ENCODE results near the gene POLR2L. TPM values are rescaled to one million over a fixed set of nuclear protein-coding genes. Genes with fewer than 3 reads are reported as not detected.

Gene POLR2L
- total RNA-seq, 1 donor from 2014 or later = 106 TPM

DNA sequence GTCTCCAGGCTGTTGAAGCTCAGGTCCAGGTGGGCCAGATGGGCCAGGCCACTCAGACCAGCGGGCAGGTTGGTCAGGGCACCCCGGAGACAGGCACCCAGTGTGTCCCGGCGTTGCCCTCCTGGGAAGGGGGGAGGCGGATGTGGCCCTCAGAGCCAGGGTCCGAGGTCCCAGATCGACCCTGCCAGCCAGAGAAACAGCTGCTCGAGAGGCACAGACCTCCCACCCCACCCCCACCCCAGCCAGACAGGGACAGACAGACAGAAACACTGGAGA lies 38.9 kb downstream of the POLR2L start:
- Mint-ChIP-seq H3K27ac (ENCODE audit: unreplicated experiment) (no peak overlapping the region), H3K36me3 (ENCODE audit: unreplicated experiment) (no peaks in the 10 kb centered on the region), H3K4me1 (ENCODE audit: low read depth, unreplicated experiment) (peaks cover 4% of the 10 kb centered on the region), H3K27me3 (ENCODE audit: unreplicated experiment) (peaks cover 8% of the 10 kb centered on the region), H3K4me3 (ENCODE audit: unreplicated experiment) (no peak overlapping the region), H3K9me3 (ENCODE audit: unreplicated experiment) (peaks cover 9% of the 10 kb centered on the region)
- TF ChIP-seq, protein P1, sequence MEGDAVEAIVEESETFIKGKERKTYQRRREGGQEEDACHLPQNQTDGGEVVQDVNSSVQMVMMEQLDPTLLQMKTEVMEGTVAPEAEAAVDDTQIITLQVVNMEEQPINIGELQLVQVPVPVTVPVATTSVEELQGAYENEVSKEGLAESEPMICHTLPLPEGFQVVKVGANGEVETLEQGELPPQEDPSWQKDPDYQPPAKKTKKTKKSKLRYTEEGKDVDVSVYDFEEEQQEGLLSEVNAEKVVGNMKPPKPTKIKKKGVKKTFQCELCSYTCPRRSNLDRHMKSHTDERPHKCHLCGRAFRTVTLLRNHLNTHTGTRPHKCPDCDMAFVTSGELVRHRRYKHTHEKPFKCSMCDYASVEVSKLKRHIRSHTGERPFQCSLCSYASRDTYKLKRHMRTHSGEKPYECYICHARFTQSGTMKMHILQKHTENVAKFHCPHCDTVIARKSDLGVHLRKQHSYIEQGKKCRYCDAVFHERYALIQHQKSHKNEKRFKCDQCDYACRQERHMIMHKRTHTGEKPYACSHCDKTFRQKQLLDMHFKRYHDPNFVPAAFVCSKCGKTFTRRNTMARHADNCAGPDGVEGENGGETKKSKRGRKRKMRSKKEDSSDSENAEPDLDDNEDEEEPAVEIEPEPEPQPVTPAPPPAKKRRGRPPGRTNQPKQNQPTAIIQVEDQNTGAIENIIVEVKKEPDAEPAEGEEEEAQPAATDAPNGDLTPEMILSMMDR (IDR thresholded peaks at IDR 0.05; ENCODE audit: partially characterized antibody, unreplicated experiment) = no peak
- no peak for DNase-seq

DNA sequence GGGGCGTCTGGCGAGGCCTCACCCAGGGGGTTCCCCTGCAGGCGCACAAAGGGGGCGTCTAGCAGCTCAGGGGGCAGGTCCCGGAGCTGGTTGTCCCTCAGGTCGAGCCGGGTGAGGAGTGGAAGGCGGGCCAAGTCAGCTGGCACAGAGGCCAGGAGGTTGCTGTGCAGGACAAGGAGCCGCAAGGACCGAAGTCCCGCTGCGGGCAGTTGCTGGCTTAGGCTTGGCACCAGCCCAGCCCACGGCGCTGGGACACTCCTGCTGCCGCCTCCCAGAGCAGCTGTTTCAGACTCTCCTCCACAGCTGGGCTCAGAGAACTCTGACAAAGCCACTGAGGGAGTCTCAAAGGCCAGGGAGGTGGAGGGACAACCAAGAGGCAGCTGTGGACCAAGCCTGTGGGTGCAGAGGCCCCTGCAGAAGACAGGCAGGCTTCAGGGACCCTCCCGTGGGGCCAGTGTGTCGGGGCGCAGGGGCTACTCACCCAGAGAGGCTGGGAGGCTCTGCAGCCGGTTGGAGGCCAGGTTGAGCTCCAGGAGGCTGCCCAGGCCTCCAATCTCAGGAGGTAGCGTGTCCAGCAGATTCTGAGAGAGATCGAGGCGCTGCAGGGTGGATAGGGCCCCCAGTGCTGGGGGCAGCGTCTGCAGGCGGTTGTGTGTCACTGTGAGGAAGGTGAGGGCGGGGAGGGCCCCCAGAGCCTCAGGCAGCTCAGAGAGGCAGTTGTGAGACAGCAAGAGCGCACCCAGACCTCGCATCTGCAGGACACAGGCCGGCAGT lies 39.4 kb downstream of the POLR2L start:
- Mint-ChIP-seq H3K36me3 (ENCODE audit: unreplicated experiment) (no peaks in the 10 kb centered on the region), H3K27me3 (ENCODE audit: unreplicated experiment) (peaks cover 7% of the 10 kb centered on the region), H3K9me3 (ENCODE audit: unreplicated experiment) (peaks cover 8% of the 10 kb centered on the region), H3K27ac (ENCODE audit: unreplicated experiment) (no peak overlapping the region), H3K4me3 (ENCODE audit: unreplicated experiment) (peak overlapping the region; percentile 52), H3K4me1 (ENCODE audit: low read depth, unreplicated experiment) (peaks cover 4% of the 10 kb centered on the region)
- DNase-seq = peak; percentile 17
- TF ChIP-seq, protein P1 (IDR thresholded peaks at IDR 0.05; ENCODE audit: partially characterized antibody, unreplicated experiment) = no peak

DNA sequence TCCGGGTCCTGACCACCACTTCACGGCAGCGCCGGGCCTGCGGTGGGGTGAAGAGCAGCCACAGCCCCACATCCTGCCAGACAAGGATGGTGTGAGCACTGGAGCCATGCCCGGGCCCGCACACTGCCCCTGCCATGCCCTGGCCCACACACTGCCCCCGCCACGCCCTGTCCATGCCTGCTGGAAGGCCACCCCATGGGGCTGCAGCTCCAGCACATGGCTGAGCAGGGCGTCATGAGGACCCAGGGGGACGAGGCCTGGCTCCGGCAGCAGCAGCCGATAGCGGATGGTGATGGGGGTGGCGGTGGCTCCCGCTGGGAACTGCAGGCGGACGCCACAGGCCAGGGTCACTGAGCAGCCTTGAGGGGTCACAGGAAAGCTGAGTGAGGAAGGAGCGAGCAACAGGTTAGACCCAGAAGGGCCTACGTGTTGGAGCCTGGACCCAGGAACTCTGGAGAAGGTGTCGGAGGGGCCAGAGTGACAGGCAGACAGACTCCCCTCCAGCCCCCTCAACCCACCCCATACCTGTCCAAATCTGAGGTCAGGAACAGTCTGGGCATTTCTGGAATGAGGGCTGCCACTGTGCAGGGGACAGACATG lies 40.2 kb downstream of the POLR2L start:
- DNase-seq = peak; percentile 25
- no peak overlapping the region for H3K4me3 Mint-ChIP-seq (ENCODE audit: unreplicated experiment)
- no peak overlapping the region for H3K27ac Mint-ChIP-seq (ENCODE audit: unreplicated experiment)
- H3K9me3 Mint-ChIP-seq (ENCODE audit: unreplicated experiment) = peaks cover 9% of the 10 kb centered on the region
- H3K27me3 Mint-ChIP-seq (ENCODE audit: unreplicated experiment) = peaks cover 6% of the 10 kb centered on the region
- no peaks in the 10 kb centered on the region for H3K36me3 Mint-ChIP-seq (ENCODE audit: unreplicated experiment)
- H3K4me1 Mint-ChIP-seq (ENCODE audit: low read depth, unreplicated experiment) = peaks cover 4% of the 10 kb centered on the region
- TF ChIP-seq, protein P1 (IDR thresholded peaks at IDR 0.05; ENCODE audit: partially characterized antibody, unreplicated experiment) = no peak

DNA sequence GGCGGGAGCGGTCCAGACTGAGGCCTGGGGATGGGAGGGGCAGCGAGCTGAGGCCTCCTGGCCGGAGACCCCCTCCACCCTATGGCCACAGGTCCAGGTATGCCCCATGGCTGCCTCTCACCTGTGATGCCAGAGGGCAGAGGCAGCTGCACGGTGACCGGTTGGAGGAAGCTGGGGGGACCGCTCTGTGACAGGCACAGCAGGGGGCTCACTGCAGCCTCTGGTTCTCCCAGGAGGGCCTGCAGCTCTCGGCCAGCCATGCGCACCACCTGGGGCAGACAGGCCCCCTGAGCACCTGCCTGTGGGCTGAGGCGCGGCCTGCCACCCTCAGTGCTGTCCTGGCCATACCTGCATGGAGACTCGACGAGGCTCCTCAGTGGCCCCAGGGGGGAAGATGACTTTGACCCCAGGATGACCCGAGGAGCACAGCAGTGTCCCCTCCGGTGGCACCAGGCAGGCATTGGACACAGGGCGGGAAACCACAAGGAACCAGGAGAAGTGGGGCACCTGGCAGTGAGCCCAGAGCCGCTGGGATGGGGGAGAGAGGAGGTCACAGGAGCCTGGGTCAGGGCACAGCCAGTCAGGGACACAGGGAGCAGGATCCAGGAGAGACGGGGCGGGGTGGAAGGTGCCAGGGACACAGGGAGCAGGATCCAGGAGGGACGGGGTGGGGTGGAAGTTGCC lies 41.1 kb downstream of the POLR2L start:
- Mint-ChIP-seq H3K36me3 (ENCODE audit: unreplicated experiment) (no peaks in the 10 kb centered on the region), H3K4me3 (ENCODE audit: unreplicated experiment) (no peak overlapping the region), H3K27ac (ENCODE audit: unreplicated experiment) (no peak overlapping the region), H3K4me1 (ENCODE audit: low read depth, unreplicated experiment) (peaks cover 5% of the 10 kb centered on the region), H3K9me3 (ENCODE audit: unreplicated experiment) (peaks cover 10% of the 10 kb centered on the region), H3K27me3 (ENCODE audit: unreplicated experiment) (peaks cover 8% of the 10 kb centered on the region)
- DNase-seq = peak; percentile 10
- TF ChIP-seq, protein P1 (IDR thresholded peaks at IDR 0.05; ENCODE audit: partially characterized antibody, unreplicated experiment) = no peak

DNA sequence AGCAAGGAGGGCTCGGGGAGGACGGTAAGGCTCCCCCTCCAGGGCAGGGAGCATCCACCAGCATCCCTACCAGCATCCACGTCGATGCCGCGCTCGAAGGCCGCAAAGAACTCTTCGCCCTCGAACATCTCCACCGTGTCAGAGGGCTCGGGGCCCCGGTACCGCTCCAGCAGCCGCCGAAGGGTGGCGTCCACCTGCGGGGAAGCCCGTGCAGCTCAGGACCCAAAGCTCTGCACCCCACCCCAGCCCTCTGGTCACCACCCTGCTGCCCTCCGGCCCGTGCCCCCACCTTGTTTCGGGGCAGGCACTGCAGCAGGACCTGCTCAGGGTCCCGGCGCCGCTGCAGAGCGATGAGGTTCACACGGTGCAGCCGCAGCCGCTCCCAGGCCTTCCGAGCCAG lies 41.9 kb downstream of the POLR2L start:
- H3K27ac Mint-ChIP-seq (ENCODE audit: unreplicated experiment) = no peak overlapping the region
- TF ChIP-seq, protein P1 (IDR thresholded peaks at IDR 0.05; ENCODE audit: partially characterized antibody, unreplicated experiment) = no peak
- no peaks in the 10 kb centered on the region for H3K36me3 Mint-ChIP-seq (ENCODE audit: unreplicated experiment)
- H3K4me1 Mint-ChIP-seq (ENCODE audit: low read depth, unreplicated experiment) = peaks cover 4% of the 10 kb centered on the region
- H3K27me3 Mint-ChIP-seq (ENCODE audit: unreplicated experiment) = peaks cover 5% of the 10 kb centered on the region
- DNase-seq = peak; percentile 13
- H3K4me3 Mint-ChIP-seq (ENCODE audit: unreplicated experiment) = no peak overlapping the region
- peaks cover 7% of the 10 kb centered on the region for H3K9me3 Mint-ChIP-seq (ENCODE audit: unreplicated experiment)

All from glutamatergic neuron (in vitro differentiated cells).